ENCODE measurements around the gene OR2V1. TPM values are rescaled to one million over a fixed set of nuclear protein-coding genes. Genes with fewer than 3 reads are reported as not detected.
"Not testable (repeated sequence)": the region's sequence is repeated elsewhere in the genome, so short reads cannot be mapped to it uniquely, and the experiment has no call there.

OR2V1 gene
- total RNA-seq, 1 experiment from 2014 or later: not detected

- peak; percentile 65 for DNase-seq (ENCODE audit: low read depth)
Observed at GRCh38 chr5:181160152-181160754, 29.3 kb upstream of the OR2V1 start.

- peak; percentile 71 for DNase-seq (ENCODE audit: low read depth)
Observed at GRCh38 chr5:181159286-181160151, 28.6 kb upstream of the OR2V1 start.

- no peak for DNase-seq (ENCODE audit: low read depth)
Observed at GRCh38 chr5:181158869-181159268, 27.9 kb upstream of the OR2V1 start.

- DNase-seq (ENCODE audit: low read depth): no peak
Observed at GRCh38 chr5:181156758-181157157, 25.8 kb upstream of the OR2V1 start.

GRCh38 chr5:181153814-181154213 is 22.8 kb upstream of the OR2V1 start:
- DNase-seq (ENCODE audit: low read depth): no peak

- peak; percentile 79 for DNase-seq (ENCODE audit: low read depth)
Observed at GRCh38 chr5:181152406-181152805, 21.4 kb upstream of the OR2V1 start.

GRCh38 chr5:181151146-181151545 is 20.2 kb upstream of the OR2V1 start:
- DNase-seq (ENCODE audit: low read depth): peak; percentile 54

- no peak for DNase-seq (ENCODE audit: low read depth)
Observed at GRCh38 chr5:181149806-181150733, 19.1 kb upstream of the OR2V1 start.

- no peak for DNase-seq (ENCODE audit: low read depth)
Observed at GRCh38 chr5:181149355-181149754, 18.4 kb upstream of the OR2V1 start.

GRCh38 chr5:181146927-181147636 is 16.1 kb upstream of the OR2V1 start, which contains the start of gene OR2V2:
TSS of gene OR2V2 (plus strand) at chr5:181147586. CDS start at chr5:181154943, 7,357 bp downstream.
- not testable (repeated sequence) for DNase-seq (ENCODE audit: low read depth)

- no peak for DNase-seq (ENCODE audit: low read depth)
Observed at GRCh38 chr5:181145133-181145532, 14.2 kb upstream of the OR2V1 start.

- DNase-seq (ENCODE audit: low read depth): no peak
Observed at GRCh38 chr5:181142054-181142453, 11.1 kb upstream of the OR2V1 start.

- DNase-seq (ENCODE audit: low read depth): no peak
Observed at GRCh38 chr5:181140766-181141165, 9.8 kb upstream of the OR2V1 start.

GRCh38 chr5:181138258-181138657 is 7.3 kb upstream of the OR2V1 start:
- DNase-seq (ENCODE audit: low read depth): peak; percentile 58

- no peak for DNase-seq (ENCODE audit: low read depth)
Observed at GRCh38 chr5:181136361-181136955, 5.5 kb upstream of the OR2V1 start.

- DNase-seq (ENCODE audit: low read depth): no peak
Observed at GRCh38 chr5:181134259-181134658, 3.3 kb upstream of the OR2V1 start.

GRCh38 chr5:181133610-181134231 is 2.8 kb upstream of the OR2V1 start:
- DNase-seq (ENCODE audit: low read depth): peak; percentile 83

- DNase-seq (ENCODE audit: low read depth): no peak
Observed at GRCh38 chr5:181133083-181133482, 2.1 kb upstream of the OR2V1 start.

GRCh38 chr5:181131514-181131913 is 545 bp upstream of the OR2V1 start:
- DNase-seq (ENCODE audit: low read depth): no peak

GRCh38 chr5:181130081-181130480 is 888 bp downstream of the OR2V1 start:
- not testable (repeated sequence) for DNase-seq (ENCODE audit: low read depth)

Measured in RPMI7951 (cell line).